Gastroesophageal sphincter (tissue), 3 donors: ENCODE results near the gene CARD19.

ENCODE experiments used
- POLR2A ChIP-seq, 2 donors: fragments of 450-650 bp; IDR thresholded peaks; one replicate each; pipeline ENCODE4 v1.6.1; 2017; ENCODE audit warnings: antibody characterized with exemption in 2 of 2, mild to moderate bottlenecking in 2 of 2, moderate library complexity in 1 of 2
- TF ChIP-seq, protein P1 (sequence below), 4 experiments: fragments of 200-600 bp in 2 of 4; fragments of 450-650 bp in 2 of 4; sonication (generic) in 1 of 4; IDR thresholded peaks; one replicate each; pipeline ENCODE4 v1.5.1; 2017 to 2019; ENCODE audit warnings: antibody characterized with exemption in 4 of 4, mild to moderate bottlenecking in 2 of 4, moderate library complexity in 2 of 4

DNA sequence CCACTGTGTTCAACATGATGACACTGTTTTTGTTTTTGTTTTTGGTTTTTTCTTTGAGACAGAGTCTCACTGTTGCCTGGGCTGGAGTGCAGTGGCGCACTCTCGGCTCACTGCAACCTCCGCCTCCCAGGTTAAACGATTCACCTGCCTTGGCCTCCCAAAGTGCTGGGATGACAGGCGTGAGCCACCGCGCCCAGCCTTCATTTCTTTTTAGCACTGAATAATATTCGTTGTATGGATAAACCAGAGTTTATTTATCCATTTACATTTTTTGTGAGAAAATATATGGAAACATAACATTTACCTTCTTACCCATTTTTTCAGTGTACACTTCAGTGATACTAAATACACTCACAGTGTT is 4.2 kb downstream of the CARD19 start:
- TF ChIP-seq, protein P1, sequence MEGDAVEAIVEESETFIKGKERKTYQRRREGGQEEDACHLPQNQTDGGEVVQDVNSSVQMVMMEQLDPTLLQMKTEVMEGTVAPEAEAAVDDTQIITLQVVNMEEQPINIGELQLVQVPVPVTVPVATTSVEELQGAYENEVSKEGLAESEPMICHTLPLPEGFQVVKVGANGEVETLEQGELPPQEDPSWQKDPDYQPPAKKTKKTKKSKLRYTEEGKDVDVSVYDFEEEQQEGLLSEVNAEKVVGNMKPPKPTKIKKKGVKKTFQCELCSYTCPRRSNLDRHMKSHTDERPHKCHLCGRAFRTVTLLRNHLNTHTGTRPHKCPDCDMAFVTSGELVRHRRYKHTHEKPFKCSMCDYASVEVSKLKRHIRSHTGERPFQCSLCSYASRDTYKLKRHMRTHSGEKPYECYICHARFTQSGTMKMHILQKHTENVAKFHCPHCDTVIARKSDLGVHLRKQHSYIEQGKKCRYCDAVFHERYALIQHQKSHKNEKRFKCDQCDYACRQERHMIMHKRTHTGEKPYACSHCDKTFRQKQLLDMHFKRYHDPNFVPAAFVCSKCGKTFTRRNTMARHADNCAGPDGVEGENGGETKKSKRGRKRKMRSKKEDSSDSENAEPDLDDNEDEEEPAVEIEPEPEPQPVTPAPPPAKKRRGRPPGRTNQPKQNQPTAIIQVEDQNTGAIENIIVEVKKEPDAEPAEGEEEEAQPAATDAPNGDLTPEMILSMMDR (IDR thresholded peaks at IDR 0.05), result no peak
- TF ChIP-seq POLR2A (IDR thresholded peaks at IDR 0.05), result no peak
